K562 (cell line): ENCODE data around the gene MACROH2A2. TPM values are rescaled to one million over a fixed set of nuclear protein-coding genes. Genes with fewer than 3 reads are reported as not detected.
A peak's percentile ranks its signal among the peaks of the same experiment; 100 is the strongest.

Experiments
- CBFA2T3 ChIP-seq: fragments of 450-650 bp; IDR thresholded peaks from 2 replicates; pipeline ENCODE4 v1.6.1; 2017
- HNRNPL ChIP-seq: fragments of 200-400 bp; formaldehyde crosslinking; IDR thresholded peaks from 2 replicates; pipeline ENCODE4 v1.6.1; 2017; ENCODE audit warnings: low read depth, mild to moderate bottlenecking, low read length
- HNRNPUL1 ChIP-seq: fragments of 200-400 bp; formaldehyde crosslinking; IDR thresholded peaks from 2 replicates; pipeline ENCODE4 v1.6.1; 2017; ENCODE audit warnings: low read length
- RAD21 ChIP-seq, 2 experiments: fragments of 250-450 bp in 1 of 2; fragments of 450-650 bp in 1 of 2; sonication (Bioruptor Pico) in 1 of 2; formaldehyde crosslinking in 1 of 2; IDR thresholded peaks in 1 of 2; conservative IDR thresholded peaks in 1 of 2; 2 replicates each; pipeline versions ENCODE4 v1.4.0 to v1.8.0; 2020 to 2022; ENCODE audit warnings: mild to moderate bottlenecking in 2 of 2, moderate library complexity in 1 of 2
- ZNF717 ChIP-seq: fragments of 250-450 bp; sonication (Bioruptor Pico); IDR thresholded peaks from 2 replicates; pipeline ENCODE4 v1.5.0; 2021
- polyA plus RNA-seq, 8 experiments: library from polyadenylated mRNA; depleted of rRNA in 4 of 8; stranded (reverse) in 5 of 8; unstranded in 3 of 8; fragments of >200 nt; fragmentation: Nextera tagmentation in 2 of 8; fragmentation: Illumina TruSeq in 1 of 8; extraction: Ambion mirVana in 2 of 8; extraction: Trizol in 1 of 8; gene quantifications; 2 replicates each; pipeline versions ENCODE4 v1.2.1 to v1.2.3, GENCODE V29; 2011 to 2014; ENCODE audit warnings: inconsistent platforms in 1 of 8, missing spikeins in 1 of 8
- total RNA-seq, 7 experiments: library from RNA; depleted of rRNA in 6 of 7; stranded (reverse); fragments of >200 nt in 6 of 7; fragmentation: Illumina TruSeq in 2 of 7; extraction: Trizol in 2 of 7; gene quantifications; 2 replicates each; pipeline versions ENCODE4 v1.2.1 to v1.2.3, GENCODE V29; 2011 to 2021; ENCODE audit warnings: low replicate concordance in 1 of 7
- TF ChIP-seq, protein P1 (sequence below): IDR thresholded peaks from 3 replicates; pipeline ENCODE4 v1.6.1; 2011; ENCODE audit warnings: borderline replicate concordance, mild to moderate bottlenecking, moderate library complexity; ENCODE audit not compliant: insufficient read length; ENCODE audit errors: extremely low read depth
- TF ChIP-seq, protein P2 (sequence below): sonication (generic); formaldehyde crosslinking; IDR thresholded peaks from 2 replicates; pipeline ENCODE4 v1.8.1; 2023; ENCODE audit warnings: mild to moderate bottlenecking, missing genetic modification reagents
- TF ChIP-seq, protein P3 (sequence below), 3 experiments: IDR thresholded peaks in 2 of 3; conservative IDR thresholded peaks in 1 of 3; 2 replicates each; pipeline ENCODE4 v1.5.1; 2011 to 2012; ENCODE audit warnings: low read length in 3 of 3, mild to moderate bottlenecking in 3 of 3, control low read depth in 2 of 3, improper control_type of control experiment in 1 of 3, inconsistent platforms in 1 of 3, low read depth in 1 of 3, mixed read lengths in 1 of 3, moderate library complexity in 1 of 3; ENCODE audit not compliant: insufficient read depth in 2 of 3
- TF ChIP-seq, protein P4 (sequence below), 2 experiments: fragments of 450-650 bp; formaldehyde crosslinking in 1 of 2; IDR thresholded peaks; 2 replicates each; pipeline versions ENCODE4 v1.4.0 to v1.6.1; 2014 to 2020; ENCODE audit warnings: mild to moderate bottlenecking in 2 of 2, borderline replicate concordance in 1 of 2, low read depth in 1 of 2
- TF ChIP-seq, protein P5 (sequence below): fragments of 200-800 bp; sonication (Bioruptor generic); IDR thresholded peaks from 2 replicates; pipeline ENCODE4 v1.6.1; 2017; ENCODE audit warnings: missing genetic modification characterization, missing compliant biosample characterization

The MACROH2A2 gene
- total and polyA plus RNA-seq, 9 of the 15 experiments (the other 6 are each of a cell fraction or from before 2014, with no cell fraction given), result 0.07 TPM; not detected in 8

DNA sequence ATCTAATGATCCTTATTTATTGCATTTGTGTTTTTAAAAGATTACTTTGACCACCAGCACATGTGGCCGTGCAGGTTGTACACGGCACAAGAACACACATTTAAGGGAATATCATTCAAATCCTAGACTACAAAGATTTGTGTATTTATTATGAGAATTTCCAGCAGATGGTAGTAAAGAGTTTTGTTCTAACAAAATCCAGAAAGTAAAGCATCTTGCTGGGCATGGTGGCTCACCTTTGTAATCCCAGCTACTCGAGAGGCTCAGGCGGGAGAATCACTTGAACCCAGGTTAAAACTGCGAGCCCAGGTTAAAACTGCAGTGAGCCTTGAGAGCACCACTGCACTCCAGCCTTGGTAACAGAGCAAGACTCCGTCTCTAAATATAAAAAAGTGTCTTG lies 31.5 kb downstream of the MACROH2A2 start (continued):
- TF ChIP-seq RAD21 (CRISPR knock-in tag; conservative IDR thresholded peaks at IDR 0.05 in 1 of 2, IDR thresholded peaks at IDR 0.05 in 1 of 2), result peak in 1 of 2 experiments; percentile 57; a peak in 2 of 4 replicates
- no peak for TF ChIP-seq HNRNPUL1
- TF ChIP-seq, protein P1, sequence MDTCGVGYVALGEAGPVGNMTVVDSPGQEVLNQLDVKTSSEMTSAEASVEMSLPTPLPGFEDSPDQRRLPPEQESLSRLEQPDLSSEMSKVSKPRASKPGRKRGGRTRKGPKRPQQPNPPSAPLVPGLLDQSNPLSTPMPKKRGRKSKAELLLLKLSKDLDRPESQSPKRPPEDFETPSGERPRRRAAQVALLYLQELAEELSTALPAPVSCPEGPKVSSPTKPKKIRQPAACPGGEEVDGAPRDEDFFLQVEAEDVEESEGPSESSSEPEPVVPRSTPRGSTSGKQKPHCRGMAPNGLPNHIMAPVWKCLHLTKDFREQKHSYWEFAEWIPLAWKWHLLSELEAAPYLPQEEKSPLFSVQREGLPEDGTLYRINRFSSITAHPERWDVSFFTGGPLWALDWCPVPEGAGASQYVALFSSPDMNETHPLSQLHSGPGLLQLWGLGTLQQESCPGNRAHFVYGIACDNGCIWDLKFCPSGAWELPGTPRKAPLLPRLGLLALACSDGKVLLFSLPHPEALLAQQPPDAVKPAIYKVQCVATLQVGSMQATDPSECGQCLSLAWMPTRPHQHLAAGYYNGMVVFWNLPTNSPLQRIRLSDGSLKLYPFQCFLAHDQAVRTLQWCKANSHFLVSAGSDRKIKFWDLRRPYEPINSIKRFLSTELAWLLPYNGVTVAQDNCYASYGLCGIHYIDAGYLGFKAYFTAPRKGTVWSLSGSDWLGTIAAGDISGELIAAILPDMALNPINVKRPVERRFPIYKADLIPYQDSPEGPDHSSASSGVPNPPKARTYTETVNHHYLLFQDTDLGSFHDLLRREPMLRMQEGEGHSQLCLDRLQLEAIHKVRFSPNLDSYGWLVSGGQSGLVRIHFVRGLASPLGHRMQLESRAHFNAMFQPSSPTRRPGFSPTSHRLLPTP, result no peak
- TF ChIP-seq, protein P2, sequence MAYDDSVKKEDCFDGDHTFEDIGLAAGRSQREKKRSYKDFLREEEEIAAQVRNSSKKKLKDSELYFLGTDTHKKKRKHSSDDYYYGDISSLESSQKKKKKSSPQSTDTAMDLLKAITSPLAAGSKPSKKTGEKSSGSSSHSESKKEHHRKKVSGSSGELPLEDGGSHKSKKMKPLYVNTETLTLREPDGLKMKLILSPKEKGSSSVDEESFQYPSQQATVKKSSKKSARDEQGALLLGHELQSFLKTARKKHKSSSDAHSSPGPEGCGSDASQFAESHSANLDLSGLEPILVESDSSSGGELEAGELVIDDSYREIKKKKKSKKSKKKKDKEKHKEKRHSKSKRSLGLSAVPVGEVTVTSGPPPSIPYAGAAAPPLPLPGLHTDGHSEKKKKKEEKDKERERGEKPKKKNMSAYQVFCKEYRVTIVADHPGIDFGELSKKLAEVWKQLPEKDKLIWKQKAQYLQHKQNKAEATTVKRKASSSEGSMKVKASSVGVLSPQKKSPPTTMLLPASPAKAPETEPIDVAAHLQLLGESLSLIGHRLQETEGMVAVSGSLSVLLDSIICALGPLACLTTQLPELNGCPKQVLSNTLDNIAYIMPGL (CRISPR knock-in tag), result no peak
- TF ChIP-seq HNRNPL, result no peak
- no peak for TF ChIP-seq ZNF717 (CRISPR knock-in tag)
- TF ChIP-seq CBFA2T3, result no peak
- TF ChIP-seq, protein P3, sequence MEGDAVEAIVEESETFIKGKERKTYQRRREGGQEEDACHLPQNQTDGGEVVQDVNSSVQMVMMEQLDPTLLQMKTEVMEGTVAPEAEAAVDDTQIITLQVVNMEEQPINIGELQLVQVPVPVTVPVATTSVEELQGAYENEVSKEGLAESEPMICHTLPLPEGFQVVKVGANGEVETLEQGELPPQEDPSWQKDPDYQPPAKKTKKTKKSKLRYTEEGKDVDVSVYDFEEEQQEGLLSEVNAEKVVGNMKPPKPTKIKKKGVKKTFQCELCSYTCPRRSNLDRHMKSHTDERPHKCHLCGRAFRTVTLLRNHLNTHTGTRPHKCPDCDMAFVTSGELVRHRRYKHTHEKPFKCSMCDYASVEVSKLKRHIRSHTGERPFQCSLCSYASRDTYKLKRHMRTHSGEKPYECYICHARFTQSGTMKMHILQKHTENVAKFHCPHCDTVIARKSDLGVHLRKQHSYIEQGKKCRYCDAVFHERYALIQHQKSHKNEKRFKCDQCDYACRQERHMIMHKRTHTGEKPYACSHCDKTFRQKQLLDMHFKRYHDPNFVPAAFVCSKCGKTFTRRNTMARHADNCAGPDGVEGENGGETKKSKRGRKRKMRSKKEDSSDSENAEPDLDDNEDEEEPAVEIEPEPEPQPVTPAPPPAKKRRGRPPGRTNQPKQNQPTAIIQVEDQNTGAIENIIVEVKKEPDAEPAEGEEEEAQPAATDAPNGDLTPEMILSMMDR (IDR thresholded peaks at IDR 0.05 in 2 of 3, conservative IDR thresholded peaks at IDR 0.05 in 1 of 3; ENCODE audit: insufficient read depth in 2 of 3, low read depth in 1 of 3, low read length in 3 of 3), result peak in 1 of 3 experiments; percentile 42; a peak in 2 of 6 replicates
- TF ChIP-seq, protein P4, sequence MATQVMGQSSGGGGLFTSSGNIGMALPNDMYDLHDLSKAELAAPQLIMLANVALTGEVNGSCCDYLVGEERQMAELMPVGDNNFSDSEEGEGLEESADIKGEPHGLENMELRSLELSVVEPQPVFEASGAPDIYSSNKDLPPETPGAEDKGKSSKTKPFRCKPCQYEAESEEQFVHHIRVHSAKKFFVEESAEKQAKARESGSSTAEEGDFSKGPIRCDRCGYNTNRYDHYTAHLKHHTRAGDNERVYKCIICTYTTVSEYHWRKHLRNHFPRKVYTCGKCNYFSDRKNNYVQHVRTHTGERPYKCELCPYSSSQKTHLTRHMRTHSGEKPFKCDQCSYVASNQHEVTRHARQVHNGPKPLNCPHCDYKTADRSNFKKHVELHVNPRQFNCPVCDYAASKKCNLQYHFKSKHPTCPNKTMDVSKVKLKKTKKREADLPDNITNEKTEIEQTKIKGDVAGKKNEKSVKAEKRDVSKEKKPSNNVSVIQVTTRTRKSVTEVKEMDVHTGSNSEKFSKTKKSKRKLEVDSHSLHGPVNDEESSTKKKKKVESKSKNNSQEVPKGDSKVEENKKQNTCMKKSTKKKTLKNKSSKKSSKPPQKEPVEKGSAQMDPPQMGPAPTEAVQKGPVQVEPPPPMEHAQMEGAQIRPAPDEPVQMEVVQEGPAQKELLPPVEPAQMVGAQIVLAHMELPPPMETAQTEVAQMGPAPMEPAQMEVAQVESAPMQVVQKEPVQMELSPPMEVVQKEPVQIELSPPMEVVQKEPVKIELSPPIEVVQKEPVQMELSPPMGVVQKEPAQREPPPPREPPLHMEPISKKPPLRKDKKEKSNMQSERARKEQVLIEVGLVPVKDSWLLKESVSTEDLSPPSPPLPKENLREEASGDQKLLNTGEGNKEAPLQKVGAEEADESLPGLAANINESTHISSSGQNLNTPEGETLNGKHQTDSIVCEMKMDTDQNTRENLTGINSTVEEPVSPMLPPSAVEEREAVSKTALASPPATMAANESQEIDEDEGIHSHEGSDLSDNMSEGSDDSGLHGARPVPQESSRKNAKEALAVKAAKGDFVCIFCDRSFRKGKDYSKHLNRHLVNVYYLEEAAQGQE (IDR thresholded peaks at IDR 0.05; ENCODE audit: borderline replicate concordance), result 0 out of 2 replicates have a peak, but pooled peaks have one; percentile 4
- TF ChIP-seq, protein P4 (CRISPR knock-in tag; IDR thresholded peaks at IDR 0.05; ENCODE audit: low read depth), result no peak
- TF ChIP-seq, protein P5, sequence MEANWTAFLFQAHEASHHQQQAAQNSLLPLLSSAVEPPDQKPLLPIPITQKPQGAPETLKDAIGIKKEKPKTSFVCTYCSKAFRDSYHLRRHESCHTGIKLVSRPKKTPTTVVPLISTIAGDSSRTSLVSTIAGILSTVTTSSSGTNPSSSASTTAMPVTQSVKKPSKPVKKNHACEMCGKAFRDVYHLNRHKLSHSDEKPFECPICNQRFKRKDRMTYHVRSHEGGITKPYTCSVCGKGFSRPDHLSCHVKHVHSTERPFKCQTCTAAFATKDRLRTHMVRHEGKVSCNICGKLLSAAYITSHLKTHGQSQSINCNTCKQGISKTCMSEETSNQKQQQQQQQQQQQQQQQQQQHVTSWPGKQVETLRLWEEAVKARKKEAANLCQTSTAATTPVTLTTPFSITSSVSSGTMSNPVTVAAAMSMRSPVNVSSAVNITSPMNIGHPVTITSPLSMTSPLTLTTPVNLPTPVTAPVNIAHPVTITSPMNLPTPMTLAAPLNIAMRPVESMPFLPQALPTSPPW, result no peak
